HG03565 (cell line): ENCODE data around the gene WDR45.

Source experiments
- ATAC-seq: cut with Tn5 transposase; IDR thresholded peaks from one replicate; pipeline ENCODE4 v1.9.1; 2021; ENCODE audit warnings: mild to moderate bottlenecking, moderate library complexity; ENCODE audit not compliant: unreplicated experiment

WDR45 gene

DNA sequence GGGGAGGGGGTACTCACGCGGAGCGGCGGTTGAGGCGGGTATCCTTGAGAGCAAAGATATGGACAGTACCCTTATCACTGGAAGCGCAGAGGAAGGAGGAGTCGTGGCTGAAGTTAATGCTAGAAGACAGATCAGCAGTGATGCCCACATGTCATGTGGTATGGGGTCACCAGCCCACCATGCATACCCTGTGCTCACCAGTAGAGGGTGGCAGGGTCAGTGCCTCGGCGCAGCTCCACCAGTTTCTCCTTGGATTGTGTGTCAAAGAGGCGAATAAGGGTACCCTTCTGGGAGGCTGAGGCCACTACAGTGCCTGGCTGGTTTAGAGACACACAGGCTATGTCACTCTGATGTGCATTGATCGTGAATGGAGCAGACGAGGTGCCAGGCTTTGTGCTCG is 4.3 kb downstream of the WDR45 start:
- no peak for ATAC-seq

DNA sequence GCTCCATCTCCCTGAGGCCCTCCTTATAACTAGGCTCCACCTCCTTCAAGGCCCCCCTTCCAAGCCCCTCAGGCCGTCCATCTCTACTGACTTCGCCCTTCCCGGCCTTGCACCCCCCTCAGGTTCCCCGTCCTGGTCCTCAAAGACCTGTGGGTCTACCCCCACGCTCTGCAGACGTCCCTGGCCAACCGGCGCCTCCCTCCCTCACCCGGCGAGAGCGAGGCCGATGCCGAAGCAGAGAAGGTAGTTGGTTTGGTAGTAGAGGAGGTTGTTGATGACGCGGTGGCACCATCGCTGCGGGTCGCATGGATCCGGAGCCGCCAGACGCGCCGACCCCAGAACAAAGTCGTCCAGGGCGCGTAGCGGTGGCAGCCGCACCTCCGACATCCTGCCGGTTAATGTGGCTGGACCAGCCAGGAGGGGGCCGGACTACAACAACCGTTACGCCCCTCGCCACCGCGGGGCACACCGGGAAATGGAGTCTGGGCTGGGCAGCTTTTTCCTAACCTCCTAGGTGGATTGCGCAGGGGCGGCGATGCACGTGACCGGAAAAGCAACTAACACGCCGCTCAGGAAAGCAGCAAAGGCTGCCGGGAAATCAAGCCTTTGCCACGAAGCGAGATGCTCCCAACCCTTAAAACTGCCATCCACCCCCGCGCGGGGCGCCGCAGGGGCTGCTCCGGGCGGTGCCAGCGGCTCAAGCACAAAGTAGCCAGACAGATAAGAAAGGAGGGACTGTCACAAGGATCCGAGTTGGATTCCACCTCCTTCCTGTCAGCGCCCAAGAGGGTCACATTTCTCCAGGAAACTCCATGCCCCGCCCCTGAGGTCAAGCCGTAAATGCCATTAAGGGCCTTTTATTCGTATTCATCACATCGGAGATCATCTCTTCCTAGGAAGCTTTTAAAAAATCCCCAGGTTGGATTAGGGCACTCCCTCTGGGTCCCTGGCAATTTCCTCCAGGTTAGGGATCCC is 5.8 kb downstream of the WDR45 start, which contains the start of gene PRAF2:
Gene PRAF2, minus strand, starts transcription at position 402 of the 975 bp plus-strand sequence. Its CDS starts 15 bp downstream, at position 387.
- ATAC-seq: peak; percentile 92

DNA sequence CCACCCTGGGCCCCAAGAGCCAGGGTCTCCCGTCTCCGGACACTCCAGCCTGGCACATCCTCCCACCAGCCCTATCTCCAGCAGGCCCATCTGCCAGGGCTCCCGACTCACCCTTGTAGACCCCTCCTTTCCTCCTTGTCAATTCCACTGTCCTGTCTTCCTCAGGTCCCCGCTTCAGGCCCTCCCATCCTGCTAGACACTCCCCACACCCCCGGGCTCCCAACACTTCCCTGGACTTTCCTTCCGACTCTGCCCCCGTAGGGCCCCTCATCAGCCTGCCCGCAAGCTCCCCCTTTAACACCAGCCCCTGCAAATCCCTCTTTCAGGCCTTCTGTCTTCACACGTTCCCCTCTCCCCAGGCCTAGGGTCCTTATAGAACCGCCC is 7.0 kb downstream of the WDR45 start:
- ATAC-seq: no peak

DNA sequence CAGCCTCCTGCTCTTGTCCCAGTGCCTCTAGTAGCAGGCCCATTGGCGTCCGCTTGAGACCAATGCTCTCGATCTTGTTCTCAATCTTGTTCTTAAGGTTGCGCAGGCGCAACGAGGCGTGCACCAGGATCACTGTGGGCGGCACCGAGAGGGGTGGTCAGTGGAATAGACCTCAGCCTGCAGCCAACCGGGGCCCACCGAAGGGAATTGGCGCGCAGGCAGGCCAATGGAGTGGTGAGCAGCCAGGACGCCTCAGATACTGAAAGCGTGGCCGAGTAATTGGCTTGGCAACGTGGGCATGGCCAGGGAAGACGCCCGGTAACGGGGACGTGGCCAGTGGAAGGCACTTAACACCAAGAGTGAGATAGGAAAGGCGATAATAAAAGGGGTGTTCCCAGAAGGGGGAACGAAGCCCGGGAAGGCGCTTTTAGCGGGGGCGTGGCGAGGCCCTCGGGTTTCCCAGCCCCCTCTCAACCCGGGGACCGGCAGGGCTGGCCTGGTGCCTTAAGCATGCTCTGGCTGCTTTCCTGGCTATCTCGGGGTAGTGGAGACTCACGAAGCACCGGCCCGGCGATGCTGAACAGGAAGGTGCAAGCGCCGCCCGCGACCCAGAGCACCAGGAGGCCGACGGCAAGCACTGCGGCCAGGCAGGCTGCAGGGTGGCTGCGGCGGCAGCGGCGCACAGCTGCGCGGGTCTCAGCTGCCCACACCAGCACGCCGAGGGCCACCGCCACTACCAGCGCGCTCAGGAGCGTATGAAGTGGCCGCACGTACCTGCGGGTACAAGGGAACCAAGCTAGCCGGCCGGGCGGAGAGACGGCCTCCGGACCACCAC is 7.6 kb downstream of the WDR45 start:
- ATAC-seq: no peak

DNA sequence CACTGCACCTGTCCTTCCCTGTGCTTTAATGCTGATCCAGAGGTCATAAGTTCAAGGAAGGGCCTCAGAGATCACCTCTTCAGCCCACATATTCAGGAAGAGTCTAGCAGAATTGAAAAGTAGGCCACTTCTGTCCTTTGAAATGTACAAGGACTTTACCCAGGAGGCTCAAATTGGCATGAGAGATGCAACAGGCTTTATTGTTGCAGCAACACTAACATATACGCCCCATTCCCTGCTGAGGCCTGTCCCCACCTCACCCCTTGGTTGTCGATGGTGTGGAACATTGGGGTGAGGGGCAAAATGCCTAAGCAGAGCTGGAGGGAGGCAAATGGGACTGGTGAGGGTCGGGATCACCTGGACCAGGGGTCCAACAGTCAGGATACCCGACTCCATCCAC is 8.7 kb downstream of the WDR45 start:
- ATAC-seq: no peak

DNA sequence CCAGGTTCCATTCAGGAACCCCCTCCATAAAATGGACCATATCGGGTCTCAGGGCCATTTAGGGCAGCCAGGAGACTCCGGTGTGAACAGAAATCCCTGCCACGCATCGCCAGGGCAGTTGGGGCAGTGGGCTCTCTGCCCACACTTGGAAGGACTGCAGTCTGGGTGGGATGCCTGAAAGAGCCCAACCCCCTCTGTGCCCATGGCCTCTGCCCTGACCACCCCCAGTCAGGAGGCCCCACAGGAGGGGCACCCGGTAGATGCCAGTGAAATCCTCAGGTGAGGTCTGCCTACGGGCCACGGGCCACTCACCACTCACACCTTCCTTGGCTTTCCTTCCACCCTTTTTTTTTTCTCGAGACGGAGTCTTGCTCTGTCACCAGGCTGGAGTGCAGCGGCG is 10.6 kb downstream of the WDR45 start:
- ATAC-seq: no peak

DNA sequence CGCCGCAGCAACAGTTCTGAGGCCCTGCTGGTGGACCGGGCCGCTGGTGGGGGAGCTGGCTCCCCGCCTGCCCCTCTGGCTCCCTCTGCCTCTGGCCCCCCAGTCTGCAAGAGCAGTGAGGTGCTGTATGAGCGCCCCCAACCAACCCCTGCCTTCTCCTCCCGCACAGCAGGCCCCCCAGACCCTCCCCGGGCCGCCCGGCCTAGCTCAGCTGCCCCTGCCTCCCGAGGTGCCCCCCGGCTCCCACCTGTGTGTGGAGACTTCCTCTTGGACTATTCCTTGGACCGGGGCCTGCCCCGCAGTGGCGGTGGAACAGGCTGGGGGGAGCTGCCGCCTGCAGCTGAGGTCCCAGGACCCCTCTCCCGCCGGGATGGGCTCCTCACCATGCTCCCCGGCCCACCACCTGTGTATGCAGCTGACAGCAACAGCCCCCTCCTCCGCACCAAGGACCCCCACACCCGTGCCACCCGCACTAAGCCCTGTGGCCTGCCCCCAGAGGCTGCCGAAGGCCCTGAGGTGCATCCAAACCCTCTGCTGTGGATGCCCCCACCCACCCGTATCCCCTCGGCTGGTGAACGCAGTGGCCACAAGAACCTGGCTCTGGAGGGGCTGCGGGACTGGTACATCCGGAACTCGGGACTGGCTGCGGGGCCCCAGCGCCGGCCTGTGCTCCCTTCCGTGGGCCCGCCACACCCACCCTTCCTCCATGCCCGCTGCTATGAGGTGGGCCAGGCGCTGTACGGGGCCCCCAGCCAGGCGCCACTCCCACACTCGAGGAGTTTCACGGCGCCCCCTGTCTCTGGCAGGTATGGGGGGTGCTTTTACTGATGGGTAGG is 12.2 kb downstream of the WDR45 start:
- no peak for ATAC-seq

DNA sequence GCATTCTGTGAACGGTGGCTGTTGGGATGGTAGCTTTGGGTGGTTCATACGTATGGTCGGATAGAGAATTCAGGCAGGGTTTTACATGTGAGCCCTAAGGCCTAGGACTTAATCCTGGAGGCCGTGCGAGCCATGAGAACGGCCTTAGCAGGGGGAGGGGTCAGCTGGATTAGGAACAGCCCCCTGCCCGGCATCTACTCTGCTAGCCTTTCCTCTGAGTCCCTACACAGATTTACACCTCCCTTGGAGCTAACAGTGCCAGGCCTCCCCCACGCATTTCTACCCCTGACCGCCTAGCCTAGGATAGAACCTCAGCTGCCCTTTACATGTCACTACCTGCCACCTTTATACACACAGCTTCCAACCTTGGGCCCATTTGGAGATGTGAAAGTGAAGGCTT is 13.0 kb downstream of the WDR45 start:
- ATAC-seq: no peak

DNA sequence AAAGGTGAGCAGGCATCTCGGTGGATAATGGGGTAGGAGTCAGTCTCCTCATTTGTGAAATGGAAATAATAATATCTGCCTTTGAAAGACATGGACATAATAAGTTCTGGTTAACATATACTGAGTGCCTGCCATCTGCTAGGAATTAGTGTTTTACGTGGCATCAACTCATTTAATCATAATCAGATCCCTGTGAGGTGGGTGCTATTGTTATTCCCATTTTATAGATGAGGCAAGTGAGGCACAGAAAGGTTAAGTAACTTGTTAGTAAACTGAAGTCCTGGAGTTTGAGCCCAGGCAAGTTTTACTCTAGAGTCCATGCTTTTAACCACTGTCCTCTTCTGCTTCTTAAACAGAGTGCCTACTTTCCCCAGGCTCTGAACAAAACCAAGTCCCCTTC is 13.4 kb downstream of the WDR45 start:
- ATAC-seq: no peak

DNA sequence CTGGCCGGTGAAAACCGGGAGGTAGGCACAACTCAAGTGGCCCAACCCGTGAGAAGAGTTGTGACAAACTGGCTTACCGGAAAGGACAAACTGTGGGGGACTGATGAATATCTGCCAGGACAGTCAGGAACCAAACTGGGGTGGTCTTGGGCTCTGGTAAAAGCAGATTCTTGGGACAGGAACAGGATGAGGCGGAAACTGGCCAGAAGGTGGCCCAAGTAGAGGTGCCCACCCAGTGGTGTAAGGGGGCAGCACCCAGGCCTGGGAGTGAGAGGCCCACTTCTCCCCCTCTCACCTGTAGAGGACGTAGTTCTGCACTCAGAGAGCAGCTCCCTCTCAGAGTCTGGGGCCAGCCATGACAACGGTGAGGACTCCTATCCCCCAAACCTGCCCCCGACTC is 15.0 kb downstream of the WDR45 start:
- ATAC-seq: no peak

DNA sequence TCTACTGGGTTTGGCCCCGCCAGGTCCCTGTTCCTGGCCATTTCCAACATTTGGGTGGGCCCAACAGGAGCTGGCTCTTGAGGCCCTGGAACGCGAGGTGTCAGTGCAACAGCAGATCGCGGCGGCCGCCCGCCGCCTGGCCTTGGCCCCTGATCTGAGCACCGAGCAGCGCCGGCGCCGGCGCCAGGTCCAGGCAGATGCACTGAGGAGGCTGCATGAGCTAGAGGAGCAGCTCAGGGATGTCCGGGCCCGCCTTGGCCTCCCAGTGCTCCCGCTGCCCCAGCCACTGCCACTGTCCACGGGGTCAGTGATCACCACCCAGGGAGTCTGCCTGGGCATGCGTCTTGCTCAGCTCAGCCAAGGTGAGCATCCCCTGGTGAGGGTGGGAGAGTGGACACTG is 15.4 kb downstream of the WDR45 start:
- ATAC-seq: no peak

DNA sequence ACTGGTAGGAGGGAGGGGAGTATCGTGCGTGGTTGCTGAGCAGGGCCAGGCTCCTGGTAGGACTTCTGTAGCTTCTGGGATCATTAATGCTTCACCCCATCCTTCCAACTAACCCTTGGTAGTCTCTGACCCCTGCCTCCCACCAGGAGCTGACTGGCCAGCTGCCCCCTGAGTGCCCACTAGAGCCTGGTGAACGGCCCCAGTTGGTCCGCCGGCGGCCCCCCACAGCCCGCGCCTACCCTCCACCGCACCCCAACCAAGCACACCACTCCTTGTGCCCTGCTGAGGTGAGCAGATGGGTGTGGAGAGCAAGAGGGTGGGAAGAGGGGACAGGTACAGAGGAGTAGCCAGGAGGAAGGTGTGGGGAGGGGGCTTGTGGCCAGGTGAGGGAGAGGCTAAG is 16.0 kb downstream of the WDR45 start:
- ATAC-seq: no peak

DNA sequence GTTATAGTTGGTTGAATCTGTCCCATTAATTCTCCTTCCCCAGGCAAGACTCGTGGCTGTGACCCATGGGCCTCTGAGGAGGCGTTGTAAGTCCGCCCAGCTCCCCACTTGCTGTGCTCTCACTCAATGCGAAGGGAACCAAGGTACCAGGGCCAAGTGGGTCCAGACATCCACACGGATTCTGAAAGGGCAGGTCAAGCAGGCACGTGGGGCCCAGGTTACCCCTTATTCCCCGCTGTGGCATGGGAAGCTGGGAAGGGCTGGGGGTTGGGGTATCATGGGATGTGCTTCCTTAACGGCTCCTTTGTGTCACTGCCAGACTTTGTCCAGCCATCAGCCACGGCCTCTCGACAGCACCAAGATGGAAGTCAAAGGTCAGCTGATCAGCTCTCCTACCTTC is 17.8 kb downstream of the WDR45 start:
- ATAC-seq: no peak

DNA sequence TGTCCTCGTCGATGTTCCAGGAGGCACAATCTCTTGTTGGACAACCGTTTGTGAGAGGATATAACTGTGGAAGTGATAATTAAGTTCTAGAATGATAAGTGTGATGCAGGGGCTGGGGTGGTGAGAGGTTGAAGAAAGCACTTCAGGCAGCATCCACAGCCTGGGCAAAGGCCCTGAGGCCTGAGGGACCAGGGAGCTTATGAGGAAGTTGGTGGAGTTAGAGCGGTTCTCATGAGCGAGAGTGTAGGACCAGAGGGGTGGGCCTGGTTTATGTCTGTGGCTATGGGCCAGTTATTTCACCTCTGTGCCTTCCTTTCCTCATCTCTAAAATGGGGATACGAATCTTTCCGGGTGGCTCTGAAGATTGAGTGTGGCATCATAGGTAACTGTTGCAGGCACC is 18.2 kb downstream of the WDR45 start:
- no peak for ATAC-seq

DNA sequence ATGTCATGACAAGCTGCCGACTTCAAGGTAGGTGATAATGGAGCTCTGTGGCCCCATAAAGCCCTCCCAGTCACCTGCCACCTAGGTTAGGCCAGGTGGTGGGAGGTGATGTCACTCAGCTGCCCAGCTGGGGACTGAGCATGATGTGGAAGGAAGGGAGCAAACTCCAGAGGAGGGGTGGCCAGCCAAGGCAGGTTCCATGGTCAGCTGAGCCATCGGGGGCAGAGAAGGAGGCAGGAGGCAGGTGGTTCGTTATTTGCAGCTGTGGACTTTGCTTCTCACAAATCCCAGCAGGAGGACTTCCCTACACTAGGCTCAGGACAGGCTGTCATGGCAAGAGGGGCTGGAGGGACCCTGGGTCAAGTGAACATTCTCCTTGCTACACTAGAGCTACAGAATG is 18.8 kb downstream of the WDR45 start:
- ATAC-seq: no peak

DNA sequence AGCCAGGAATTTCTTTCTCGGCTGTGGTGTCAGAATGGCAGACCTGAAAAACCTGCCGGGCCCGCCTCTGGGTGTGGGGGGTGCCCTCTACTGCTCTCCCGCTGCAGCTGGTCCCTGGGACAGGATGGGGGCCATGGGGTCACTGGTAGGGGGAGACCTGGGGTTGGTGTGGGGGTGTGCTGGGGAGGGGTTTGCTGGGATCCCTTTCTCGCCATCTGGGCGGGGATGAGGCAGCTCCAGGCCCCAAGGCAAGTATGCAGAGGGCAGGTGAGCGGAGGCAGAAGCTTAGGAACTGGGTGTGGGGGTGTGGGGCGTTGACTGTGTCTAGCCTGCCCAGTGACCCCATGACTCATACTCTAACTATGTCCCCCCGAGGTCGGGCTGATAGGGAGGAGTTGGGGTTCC is 20.0 kb downstream of the WDR45 start:
- no peak for ATAC-seq

DNA sequence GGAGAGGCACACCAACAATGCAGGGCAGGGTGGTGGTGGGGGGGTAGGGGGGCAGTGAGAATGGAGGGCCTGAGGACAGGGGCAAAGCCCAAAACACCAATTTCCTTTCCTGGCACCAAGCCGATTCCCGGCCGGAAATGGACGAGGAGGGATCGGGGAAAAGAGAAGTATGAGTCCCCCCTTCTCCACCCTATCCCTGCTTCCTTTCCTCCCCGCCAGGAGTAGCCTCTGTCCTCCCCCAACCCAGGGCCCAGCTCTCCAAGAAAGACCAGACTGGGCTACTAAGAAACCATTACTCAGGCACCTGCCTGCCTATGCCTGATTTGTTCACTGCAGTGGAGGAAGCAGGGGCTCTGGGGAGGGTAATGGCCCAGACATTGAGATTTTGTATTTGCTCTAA is 20.5 kb downstream of the WDR45 start:
- no peak for ATAC-seq

DNA sequence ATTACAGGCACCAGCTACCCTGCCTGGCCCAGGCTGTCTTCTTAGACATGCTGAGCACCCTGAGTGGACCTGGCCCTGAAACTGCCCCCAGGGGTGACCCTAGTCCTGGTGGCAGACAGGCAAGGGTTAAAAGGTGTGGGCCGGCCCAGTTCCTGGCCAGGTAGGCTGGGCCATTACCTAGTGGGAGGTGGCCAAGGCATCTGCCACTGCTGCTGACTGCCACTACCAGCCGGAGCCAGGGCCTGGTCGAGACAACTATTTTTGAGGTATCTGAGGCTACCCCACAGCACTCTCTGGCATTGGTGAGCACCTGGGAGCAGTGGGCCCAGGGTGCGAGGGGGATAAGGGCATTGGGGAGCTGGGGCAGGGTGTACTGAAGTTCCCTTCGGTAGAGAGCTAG is 20.9 kb downstream of the WDR45 start, which contains the start of gene CCDC120:
Gene CCDC120, plus strand, starts transcription at position 206 of the 400 bp plus-strand sequence. CDS start 3,043 bp downstream, outside the sequence.
- no peak for ATAC-seq

DNA sequence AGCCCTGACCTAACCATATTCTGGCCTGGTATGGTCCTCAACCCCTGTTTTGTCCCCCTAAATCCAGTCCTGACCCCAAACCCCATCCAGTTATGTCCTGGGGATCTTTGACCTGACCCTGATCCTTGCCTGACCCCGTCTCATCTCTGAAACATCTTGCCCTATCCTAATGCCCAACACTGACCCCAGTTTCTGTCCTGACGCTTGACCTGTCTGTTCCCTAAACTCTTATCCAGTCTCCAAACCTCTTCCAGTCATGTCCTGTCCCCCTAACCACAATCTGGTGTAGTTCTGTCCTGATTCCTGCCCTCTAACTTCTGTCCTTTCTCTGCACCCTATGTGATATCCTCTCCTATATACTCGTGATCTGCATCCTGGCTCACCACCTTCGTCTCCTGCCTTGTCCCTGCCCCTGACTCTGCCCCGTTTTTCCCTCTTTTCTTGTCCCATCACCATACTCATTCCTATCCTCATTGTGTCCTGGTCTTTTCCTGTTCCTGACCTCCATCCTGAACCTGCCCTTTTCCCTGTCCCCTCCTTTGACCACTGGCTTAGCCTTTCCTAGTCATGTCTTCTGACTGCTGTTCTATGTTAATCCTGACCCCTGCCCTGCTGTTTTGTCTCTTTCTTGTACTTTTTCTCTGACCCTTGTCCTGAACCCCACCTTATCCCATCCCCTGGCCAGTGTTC is 25.5 kb downstream of the WDR45 start:
- ATAC-seq: no peak
